Heart right ventricle (tissue), 16 donors: ENCODE results near the gene ZNF219. TPM values are rescaled to one million over a fixed set of nuclear protein-coding genes. Genes with fewer than 3 reads are reported as not detected.

Source experiments
- ATAC-seq, 8 donors: fragments of 200-7000 bp; cut with Tn5 transposase; one replicate each; pipeline ENCODE4 v1.9.1; 2020; ENCODE audit warnings: mild to moderate bottlenecking in 8 of 8, moderate library complexity in 8 of 8, moderate number of reproducible peaks in 1 of 8
- DNase-seq, 2 donors: peaks; one replicate each; pipeline ENCODE4 v3.0.0-alpha.2; 2020
- H3K27ac ChIP-seq, 10 donors: fragments of 200-600 bp; sonication (generic) in 2 of 10; one replicate each; pipeline versions ENCODE4 v1.5.0 to v1.8.0; 2020 to 2022; ENCODE audit warnings: mild to moderate bottlenecking in 3 of 10
- H3K27me3 ChIP-seq, 7 donors: fragments of 200-600 bp; one replicate each; pipeline ENCODE4 v1.8.0; 2021 to 2022; ENCODE audit warnings: mild to moderate bottlenecking in 2 of 7
- H3K36me3 ChIP-seq, 9 donors: fragments of 200-600 bp; sonication (generic) in 1 of 9; one replicate each; pipeline versions ENCODE4 v1.5.0 to v1.8.0; 2020 to 2022; ENCODE audit warnings: mild to moderate bottlenecking in 2 of 9
- H3K4me1 ChIP-seq, 9 donors: fragments of 200-600 bp; sonication (generic) in 1 of 9; one replicate each; pipeline versions ENCODE4 v1.5.0 to v1.8.0; 2020 to 2022; ENCODE audit warnings: mild to moderate bottlenecking in 4 of 9
- H3K4me3 ChIP-seq, 10 donors: fragments of 200-600 bp; sonication (generic) in 2 of 10; one replicate each; pipeline versions ENCODE4 v1.5.0 to v1.8.0; 2020 to 2022; ENCODE audit warnings: mild to moderate bottlenecking in 7 of 10, moderate library complexity in 2 of 10
- H3K9me3 ChIP-seq, 11 donors: fragments of 200-600 bp in 10 of 11; sonication (generic) in 2 of 11; one replicate each; pipeline versions ENCODE4 v1.5.0 to v1.8.0; 2013 to 2022; ENCODE audit warnings: mild to moderate bottlenecking in 2 of 11, control low read depth in 1 of 11, moderate library complexity in 1 of 11
- WGBS, 2 donors: extraction: QIAGEN DNeasy Blood & Tissue Kit; methylation state at CpG; one replicate each; pipeline ENCODE4 v1.1.7; 2013; ENCODE audit warnings: inconsistent platforms in 1 of 2; 5-methylcytosine and 5-hydroxymethylcytosine counted together
- intact Hi-C, 10 donors: fragments of 100-400 bp; cut with DNase I; formaldehyde crosslinking; loops; one replicate each; pipeline versions ENCODE4 v1.11.1 to v1.14.2; 2022
- polyA plus RNA-seq, 2 donors: library from polyadenylated mRNA; stranded (reverse); fragments of 200-250 nt; gene quantifications; one replicate each; pipeline ENCODE4 v1.2.3, GENCODE V29; 2013
- total RNA-seq, 10 donors: library from RNA; stranded (reverse); fragmentation: NEBNext Ultra II Directional in 3 of 10; extraction: Animal tissue kit (Norgen Biotek cat#: 25700) in 3 of 10; gene quantifications; one replicate each; pipeline versions ENCODE4 v1.2.1 to v1.2.4, GENCODE V29; 2021 to 2023
- TF ChIP-seq, protein P1 (sequence below), 9 donors: fragments of 200-600 bp; sonication (generic) in 2 of 9; IDR thresholded peaks; one replicate each; pipeline versions ENCODE4 v1.5.0 to v1.8.0; 2021 to 2022; ENCODE audit warnings: antibody characterized with exemption in 9 of 9, mild to moderate bottlenecking in 5 of 9, moderate library complexity in 1 of 9
- donor health status: Arrhythmogenic right ventricular cardiomyopathy.
- donor health status: ischemic (EF 13 %, LVEDD 7.1; RV severe dilation, severe dysfunction).
- donor health status: healthy with polysubstance abuse.
- donor health status: DM: no; HTN: yes; CAD: no.
- donor health status: DM: no; HTN: no; CAD: no.
- donor health status: ischemic (EF 25% LVEDD 6.9; RV normal size, moderate dysfunction).
- donor health status: ischemic (EF 25% LVEDD 5.7; RV mildly dilated, moderate dysfunction).
- donor health status: healthy.
- donor health status: DM: yes; HTN: yes; CAD: no.
- donor health status: Ischemic cardiomyopathy.
- donor health status: ischemic (EF 35%, LVEDD 5.7; RV mildly dilated, moderate dysfunction).
- donor health status: nonischemic (EF 11% LVEDD 7.7; RV severe dilation, severe dysfunction).
- donor health status: DM: yes; HTN: yes; CAD: no.
- donor health status: PGD.
- donor health status: ischemic (EF 29% LVEDD 5.4; RV normal size, mild dysfunction).
- donor health status: nonischemic (EF 23%, LVEDD 6.1; RV moderate dilation, normal function).

Gene ZNF219
- total and polyA plus RNA-seq, 12 donors, result 22.1 to 58.4 (median 34.6) TPM

DNA sequence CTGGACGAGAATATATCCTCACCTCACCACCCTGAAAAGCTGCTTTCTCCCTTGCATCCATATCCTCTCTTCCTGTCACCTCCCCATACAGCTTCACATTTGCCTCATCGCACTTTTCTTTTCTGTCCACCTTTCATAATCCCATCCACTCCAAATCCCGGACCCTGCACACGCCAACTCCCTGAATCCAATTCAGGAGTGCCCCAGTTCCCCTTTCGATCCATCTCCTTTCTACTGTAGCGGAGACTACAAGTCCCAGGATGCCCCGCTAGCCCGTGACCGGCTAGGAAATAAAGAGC, 4.9 kb upstream of the ZNF219 start:
- 1% methylated on average over 9 of the region's 9 CpGs for WGBS, 2 donors
- DNase-seq, result no peak
- peaks cover 6 to 61% (median 42%) of the 10 kb centered on the region in 9 donors for H3K4me1 ChIP-seq
- H3K27ac ChIP-seq, result peak overlapping the region; percentile 90 to 99 (median 97)
- no peaks in the 10 kb centered on the region for H3K9me3 ChIP-seq
- H3K4me3 ChIP-seq, result peak overlapping the region in 9 of 10 donors; percentile 51 to 80 (median 65)
- no peak for ATAC-seq
- intact Hi-C loops, result loop anchor here in 4 of 10 donors (5.0 to 10.0 kb wide), 6 partner anchors 36 to 419 kb away; partner anchors contain the start of genes ANG (in 2 of the 4), RNASE4 (in 2 of the 4) and NDRG2 (in 1 of the 4)
- H3K27me3 ChIP-seq, result no peaks in the 10 kb centered on the region
- no peaks in the 10 kb centered on the region for H3K36me3 ChIP-seq
- TF ChIP-seq, protein P1, sequence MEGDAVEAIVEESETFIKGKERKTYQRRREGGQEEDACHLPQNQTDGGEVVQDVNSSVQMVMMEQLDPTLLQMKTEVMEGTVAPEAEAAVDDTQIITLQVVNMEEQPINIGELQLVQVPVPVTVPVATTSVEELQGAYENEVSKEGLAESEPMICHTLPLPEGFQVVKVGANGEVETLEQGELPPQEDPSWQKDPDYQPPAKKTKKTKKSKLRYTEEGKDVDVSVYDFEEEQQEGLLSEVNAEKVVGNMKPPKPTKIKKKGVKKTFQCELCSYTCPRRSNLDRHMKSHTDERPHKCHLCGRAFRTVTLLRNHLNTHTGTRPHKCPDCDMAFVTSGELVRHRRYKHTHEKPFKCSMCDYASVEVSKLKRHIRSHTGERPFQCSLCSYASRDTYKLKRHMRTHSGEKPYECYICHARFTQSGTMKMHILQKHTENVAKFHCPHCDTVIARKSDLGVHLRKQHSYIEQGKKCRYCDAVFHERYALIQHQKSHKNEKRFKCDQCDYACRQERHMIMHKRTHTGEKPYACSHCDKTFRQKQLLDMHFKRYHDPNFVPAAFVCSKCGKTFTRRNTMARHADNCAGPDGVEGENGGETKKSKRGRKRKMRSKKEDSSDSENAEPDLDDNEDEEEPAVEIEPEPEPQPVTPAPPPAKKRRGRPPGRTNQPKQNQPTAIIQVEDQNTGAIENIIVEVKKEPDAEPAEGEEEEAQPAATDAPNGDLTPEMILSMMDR (IDR thresholded peaks at IDR 0.05), result no peak

DNA sequence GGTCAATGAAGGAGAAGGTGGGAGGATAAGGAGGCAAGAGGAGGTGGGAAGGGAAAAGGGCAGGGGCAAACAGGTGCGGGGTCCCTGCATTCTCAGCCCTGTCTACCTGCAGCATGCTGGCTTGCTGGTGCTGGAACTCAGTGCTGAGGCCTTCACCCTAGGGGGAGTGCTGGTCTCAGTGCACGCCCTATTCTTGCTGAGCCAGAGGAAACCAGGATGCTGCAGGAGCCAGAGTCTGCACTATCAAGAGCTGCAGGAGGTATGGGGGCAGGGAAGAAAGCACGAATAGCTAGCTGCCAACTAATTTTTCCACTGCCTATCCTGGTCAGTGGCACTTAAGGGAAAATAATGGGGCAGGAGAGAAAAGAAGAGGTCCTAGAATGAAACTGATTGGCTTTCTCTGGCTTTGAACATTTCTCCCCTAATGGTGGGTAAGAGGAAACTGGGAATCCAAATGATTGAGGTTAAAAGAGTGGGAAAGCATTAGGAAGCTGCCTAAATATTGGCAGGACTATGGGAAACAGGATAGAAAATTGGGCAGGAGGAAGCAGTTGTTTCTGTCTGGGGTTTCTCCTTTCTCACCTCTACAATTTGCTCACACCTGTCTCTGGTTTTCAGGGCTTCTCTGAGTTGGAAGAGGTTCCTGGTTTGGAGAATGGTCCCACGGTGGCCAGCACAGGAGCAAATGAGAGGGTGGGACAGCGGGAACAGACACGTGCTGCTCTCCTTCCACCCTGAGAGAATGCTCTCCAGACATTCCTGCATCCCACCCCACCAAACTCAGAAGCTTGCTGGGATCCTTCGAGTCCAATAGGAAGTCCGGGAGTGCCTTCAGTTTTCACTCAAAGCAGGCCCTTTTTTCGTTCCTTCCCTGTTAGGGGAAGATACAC, 4.3 kb upstream of the ZNF219 start:
- no peaks in the 10 kb centered on the region for H3K9me3 ChIP-seq
- TF ChIP-seq, protein P1 (IDR thresholded peaks at IDR 0.05), result no peak
- ATAC-seq (no peak), DNase-seq (no peak)
- peak overlapping the region in 7 of 10 donors; percentile 96 to 99 (median 97) for H3K27ac ChIP-seq
- WGBS, 2 donors, result 20 to 24% methylated on average over 9 of the region's 9 CpGs
- no peaks in the 10 kb centered on the region for H3K27me3 ChIP-seq
- no peaks in the 10 kb centered on the region for H3K36me3 ChIP-seq
- H3K4me3 ChIP-seq, result peak overlapping the region in 9 of 10 donors; percentile 51 to 80 (median 65)
- peaks cover 6 to 58% (median 42%) of the 10 kb centered on the region in 9 donors for H3K4me1 ChIP-seq
- intact Hi-C loops, result loop anchor here in 4 of 10 donors (5.0 to 10.0 kb wide), 6 partner anchors 35 to 418 kb away; partner anchors contain the start of genes ANG (in 2 of the 4), RNASE4 (in 2 of the 4) and NDRG2 (in 1 of the 4)

DNA sequence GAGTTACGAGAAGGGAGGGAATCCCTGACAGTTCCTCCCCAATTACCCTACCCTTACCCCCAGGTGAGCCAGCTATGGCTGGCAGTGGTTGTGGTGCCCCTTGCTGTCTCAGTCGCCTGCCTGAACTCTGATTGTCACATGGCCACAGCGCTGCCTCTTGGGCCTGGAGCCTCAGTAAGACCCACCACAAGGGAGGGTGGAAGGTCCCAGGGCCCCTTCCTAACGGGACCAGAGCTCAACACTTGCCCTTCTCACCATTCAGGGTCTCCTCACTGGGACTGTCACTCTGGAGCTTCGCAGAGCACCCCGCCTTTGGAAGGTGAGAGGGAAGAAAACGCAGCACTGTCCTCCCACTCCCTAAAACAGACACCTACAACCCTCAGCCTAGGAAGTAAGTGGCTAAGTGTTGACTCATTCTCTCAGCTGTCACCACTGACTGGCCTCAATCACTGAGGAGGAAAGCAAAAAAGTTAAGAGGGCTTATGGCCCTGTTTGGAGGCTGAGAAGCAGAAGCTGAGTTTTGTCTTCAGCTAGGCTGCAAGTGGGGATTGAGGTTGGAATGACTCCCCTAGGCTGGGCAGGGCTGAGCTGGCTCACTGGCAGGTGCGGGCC, 3.5 kb upstream of the ZNF219 start:
- H3K9me3 ChIP-seq, result no peaks in the 10 kb centered on the region
- no peaks in the 10 kb centered on the region for H3K27me3 ChIP-seq
- H3K36me3 ChIP-seq, result no peaks in the 10 kb centered on the region
- intact Hi-C loops, result loop anchor here in 4 of 10 donors (5.0 to 10.0 kb wide), 6 partner anchors 35 to 417 kb away; partner anchors contain the start of genes ANG (in 2 of the 4), RNASE4 (in 2 of the 4) and NDRG2 (in 1 of the 4)
- TF ChIP-seq, protein P1 (IDR thresholded peaks at IDR 0.05), result no peak
- 89 to 93% methylated on average over 8 of the region's 8 CpGs for WGBS, 2 donors
- peaks cover 6 to 60% (median 46%) of the 10 kb centered on the region in 9 donors for H3K4me1 ChIP-seq
- H3K27ac ChIP-seq, result no peak overlapping the region
- DNase-seq (no peak), ATAC-seq (no peak)
- H3K4me3 ChIP-seq, result no peak overlapping the region

DNA sequence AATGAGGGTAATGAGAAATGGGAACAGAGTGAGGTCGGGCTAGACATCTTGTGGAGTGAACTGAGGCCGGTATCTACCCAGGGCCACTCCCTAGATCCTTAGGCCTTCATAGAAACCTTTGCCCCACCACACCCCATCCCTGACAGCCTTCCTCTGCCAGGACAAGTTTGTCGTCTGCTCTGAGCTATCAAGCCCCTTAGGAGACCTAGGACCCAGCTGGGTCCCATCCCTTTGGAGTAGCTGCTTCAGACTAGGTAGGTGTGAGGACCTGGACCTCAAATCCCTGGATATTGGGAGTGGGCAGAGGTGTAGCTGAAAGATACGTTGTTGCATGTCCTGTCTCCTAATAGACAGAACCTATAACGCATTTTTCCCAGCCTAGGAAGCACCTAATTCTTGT, 2.5 kb upstream of the ZNF219 start, which contains the start of gene TMEM253:
TMEM253 (plus strand) TSS at position 136 of the 400 bp plus-strand sequence. CDS start 278 bp downstream, outside the sequence.
- Histone ChIP-seq H3K4me1 (peaks cover 2 to 59% (median 37%) of the 10 kb centered on the region in 9 donors), H3K4me3 (no peak within 1 kb of the TSS), H3K27ac (peak within 1 kb of the TSS in 2 of 10 donors; percentile 84 to 91), H3K36me3 (no peaks in the 10 kb centered on the region), H3K27me3 (no peaks in the 10 kb centered on the region), H3K9me3 (no peaks in the 10 kb centered on the region)
- WGBS, 2 donors, result 91 to 92% methylated on average over 5 of the region's 5 CpGs
- intact Hi-C loops, result loop anchor here in 4 of 10 donors (5.0 to 10.0 kb wide), 6 partner anchors 34 to 416 kb away; partner anchors contain the start of genes ANG (in 2 of the 4), RNASE4 (in 2 of the 4) and NDRG2 (in 1 of the 4)
- TF ChIP-seq, protein P1 (IDR thresholded peaks at IDR 0.05), result no peak
- ATAC-seq (no peak), DNase-seq (no peak)
